Activated CD8-positive, alpha-beta memory T cell treated with anti-CD3 and anti-CD28 coated beads, Interleukin-2, amount 50 U/mL, for 48 hours (primary cell): ENCODE data around the gene RBPMS2.

ENCODE experiments used
- DNase-seq: peaks from one replicate; pipeline ENCODE4 v3.0.0-alpha.2; 2020

The RBPMS2 gene

GRCh38 chr15:64782751-64783150 is 7.4 kb upstream of the RBPMS2 start:
- DNase-seq, result no peak

GRCh38 chr15:64781299-64781698 is 5.9 kb upstream of the RBPMS2 start:
- no peak for DNase-seq

GRCh38 chr15:64780600-64781156 is 5.3 kb upstream of the RBPMS2 start:
- DNase-seq, result no peak

DNA sequence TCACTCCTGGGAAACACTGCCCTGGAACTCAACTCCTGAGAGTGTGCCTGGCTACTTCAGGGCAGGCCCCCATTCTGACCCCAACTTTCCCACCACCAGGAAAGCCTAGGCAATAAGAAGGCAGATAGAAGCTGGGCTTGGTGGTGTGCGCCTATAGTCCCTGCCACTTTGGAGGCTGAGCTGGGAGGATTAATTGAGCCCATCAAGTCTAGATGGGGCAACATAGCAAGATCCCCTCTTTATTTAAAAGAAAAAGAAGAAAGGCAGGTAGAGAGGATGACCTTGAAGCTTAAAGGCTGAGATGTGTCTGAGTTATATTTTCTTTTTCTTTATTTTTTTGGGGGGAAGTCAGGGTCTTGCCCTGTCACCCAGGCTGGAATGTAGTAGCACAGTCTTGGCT is 4.2 kb upstream of the RBPMS2 start:
- no peak for DNase-seq

DNA sequence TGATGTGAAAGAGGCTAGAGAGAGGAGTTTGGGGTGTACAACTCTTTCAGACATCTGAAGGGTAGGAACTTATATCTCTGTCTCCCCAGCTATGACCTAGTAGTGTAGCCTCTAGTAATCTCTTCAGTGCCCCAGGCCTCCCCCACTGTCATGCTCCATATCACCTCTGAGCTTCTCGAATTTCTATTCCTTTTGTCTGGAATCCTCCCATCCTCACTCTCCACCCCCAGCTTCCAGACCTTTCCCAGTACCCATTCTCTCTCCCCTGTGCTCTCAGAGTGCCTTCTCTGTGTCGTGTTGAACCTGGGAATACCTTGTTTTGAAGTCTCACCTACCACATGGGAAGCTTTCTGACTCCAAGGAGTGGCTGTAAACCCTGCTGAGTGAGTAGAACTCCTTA is 3.6 kb upstream of the RBPMS2 start:
- DNase-seq, result no peak

DNA sequence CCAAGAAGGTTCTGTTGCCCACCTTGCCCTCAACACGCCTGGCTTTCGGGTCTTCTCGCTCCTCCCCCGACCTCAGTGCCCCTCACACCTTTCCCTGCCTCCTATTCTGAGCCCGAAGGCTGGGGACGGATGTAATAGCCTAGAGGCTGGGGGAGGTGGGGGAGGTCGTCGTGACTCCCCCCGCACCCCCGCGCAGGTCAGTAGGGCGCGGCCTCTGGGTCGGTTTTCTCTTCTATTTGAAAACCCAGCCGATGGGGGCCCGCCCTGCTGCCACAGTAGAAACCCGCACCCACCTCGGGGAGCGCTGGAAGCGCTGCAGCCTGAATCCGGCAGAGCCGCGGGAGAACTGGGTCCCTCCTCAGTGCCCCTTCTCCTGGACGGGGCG is 1.0 kb upstream of the RBPMS2 start:
- DNase-seq, result no peak

- DNase-seq, result no peak
Observed at GRCh38 chr15:64774629-64775493, 528 bp downstream of the RBPMS2 start.

GRCh38 chr15:64774037-64774628 is 1.3 kb downstream of the RBPMS2 start:
- DNase-seq, result no peak

DNA sequence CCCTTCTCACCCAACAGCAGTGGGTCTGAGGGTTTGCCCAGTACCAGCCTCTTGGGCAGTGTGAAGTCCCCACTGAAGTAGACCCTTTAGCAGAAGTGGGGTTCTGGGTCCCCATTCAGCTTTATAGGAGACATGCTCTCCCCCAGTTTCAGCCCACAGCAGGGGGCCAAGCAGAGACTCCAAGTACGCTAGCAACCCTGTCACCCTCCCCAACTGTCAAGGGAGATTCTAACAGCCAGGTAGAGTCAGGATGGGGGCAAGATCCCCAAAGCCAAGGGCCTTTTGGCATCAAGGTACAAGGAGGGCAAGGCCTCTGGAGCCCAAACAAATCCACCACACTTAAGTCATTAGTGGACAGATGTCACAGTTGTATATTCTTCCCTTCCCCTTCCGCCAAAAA is 1.8 kb downstream of the RBPMS2 start:
- no peak for DNase-seq

- DNase-seq, result no peak
Observed at GRCh38 chr15:64772964-64773363, 2.4 kb downstream of the RBPMS2 start.

DNA sequence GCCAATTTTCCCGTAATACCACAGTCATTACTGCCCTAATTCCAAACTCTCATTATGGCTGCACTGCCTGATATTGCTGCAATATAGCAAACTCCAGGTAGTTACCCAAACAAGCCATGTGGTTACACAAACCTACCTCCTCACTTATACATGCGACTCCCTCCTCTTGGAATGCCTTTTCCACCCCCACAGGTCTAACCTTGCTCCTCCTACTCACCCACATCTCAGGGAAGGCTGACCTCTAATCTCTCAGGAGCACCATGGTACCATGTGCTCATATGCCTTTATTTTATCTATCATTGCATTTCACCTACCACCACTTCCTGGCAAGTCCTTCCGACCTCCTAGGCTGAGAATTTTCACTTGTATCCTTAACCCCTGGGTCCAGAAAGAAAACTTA is 2.9 kb downstream of the RBPMS2 start:
- no peak for DNase-seq

GRCh38 chr15:64770626-64771025 is 4.8 kb downstream of the RBPMS2 start:
- no peak for DNase-seq

GRCh38 chr15:64767203-64767602 is 8.2 kb downstream of the RBPMS2 start:
- no peak for DNase-seq

GRCh38 chr15:64766058-64766457 is 9.3 kb downstream of the RBPMS2 start:
- DNase-seq, result no peak

DNA sequence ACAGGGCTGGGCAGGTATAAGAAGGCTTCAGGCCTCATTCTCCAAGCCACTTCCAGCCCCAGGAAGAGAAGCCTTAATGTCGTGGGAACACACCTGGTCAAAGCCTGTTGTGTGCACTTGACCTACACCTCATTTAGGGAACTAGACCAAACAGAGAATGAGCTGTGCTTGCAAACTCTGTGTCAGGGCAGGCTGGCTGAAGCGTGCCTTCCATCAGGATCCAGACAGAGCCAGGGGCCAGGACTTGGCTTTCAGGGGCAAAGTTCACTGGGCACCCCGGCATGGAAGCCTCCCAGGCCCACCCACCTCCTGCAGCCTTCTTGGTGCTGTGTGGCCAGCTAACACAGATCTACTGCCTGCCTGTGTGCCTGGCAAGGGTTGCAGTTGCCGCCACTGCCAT is 11.5 kb downstream of the RBPMS2 start:
- DNase-seq, result no peak

DNA sequence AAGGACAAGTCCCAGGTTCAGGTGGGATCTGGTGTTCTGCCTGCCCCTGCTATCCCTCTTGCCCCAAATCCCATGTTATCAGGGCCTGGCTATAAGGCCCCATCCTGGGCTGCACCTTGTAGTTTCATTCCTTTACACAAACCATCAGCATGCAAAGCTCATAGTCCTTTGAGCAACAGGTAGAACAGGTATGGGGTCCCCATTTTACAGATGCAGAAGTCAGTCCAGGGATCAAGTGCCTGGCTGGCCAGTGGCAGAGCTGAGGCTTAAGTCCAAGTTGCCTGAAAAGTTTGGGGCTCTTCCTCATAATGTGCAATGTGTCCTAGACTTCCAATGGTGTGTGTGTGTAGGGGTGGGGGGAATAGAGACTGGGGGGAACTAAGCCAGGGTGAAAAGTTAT is 11.9 kb downstream of the RBPMS2 start:
- no peak for DNase-seq

DNA sequence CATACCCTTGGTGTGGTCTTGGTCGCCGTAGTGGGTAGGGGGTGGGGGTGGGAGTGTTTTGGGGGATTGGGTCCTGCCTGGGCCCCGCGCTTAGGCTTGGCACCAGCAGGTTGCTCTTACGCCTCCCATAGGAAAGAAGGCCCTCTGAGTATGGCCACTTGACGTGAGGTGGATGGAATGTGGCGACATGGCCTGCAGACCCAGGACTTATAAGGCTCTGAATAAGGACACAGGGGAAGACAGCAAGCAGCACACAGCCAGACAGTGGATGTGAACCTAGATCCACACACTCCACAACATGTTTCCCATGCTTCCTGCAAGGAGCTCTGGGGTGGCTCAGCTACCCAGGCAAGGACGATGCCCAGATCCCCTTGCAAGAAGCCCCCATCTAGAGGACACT is 12.4 kb downstream of the RBPMS2 start:
- no peak for DNase-seq

- DNase-seq, result no peak
Observed at GRCh38 chr15:64762546-64762945, 12.8 kb downstream of the RBPMS2 start.

DNA sequence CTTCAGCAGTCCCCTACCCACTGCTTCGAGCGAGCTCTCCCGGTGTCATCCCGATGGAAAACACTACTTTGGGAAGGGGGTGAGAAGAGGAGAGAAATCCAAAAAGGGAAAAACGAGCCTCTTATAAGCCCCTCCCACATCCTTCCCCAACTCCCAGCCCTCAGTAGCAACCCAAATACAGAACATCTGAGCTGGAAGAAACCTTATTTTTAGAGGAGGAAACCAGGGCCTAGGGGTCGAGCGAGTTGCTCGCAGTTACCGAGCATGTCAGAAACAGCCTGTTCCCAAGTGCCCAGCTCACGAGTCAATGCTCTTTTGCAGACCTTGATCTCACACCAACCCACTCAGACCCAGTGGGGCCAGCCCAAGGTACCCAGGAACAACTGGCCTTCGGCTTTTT is 14.2 kb downstream of the RBPMS2 start:
- DNase-seq, result no peak

DNA sequence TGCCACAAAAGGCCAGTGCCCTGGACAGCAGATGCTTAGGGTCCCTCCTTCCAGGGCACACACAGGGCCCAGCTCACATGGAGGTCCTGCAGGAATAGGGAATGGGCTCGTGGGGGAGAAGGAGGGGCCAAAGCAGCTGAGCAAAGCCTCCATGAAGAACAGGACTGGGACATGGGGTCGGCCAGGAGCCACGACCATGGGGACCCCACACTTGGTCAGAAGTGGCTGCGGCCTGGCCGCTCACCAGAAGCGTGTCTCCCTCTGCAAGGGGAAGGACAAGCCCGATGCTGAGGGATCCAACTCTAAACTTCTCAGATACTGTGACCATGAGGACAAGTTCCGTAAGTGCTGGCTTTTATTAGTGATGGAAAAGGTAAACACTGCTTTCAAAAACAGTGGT is 15.3 kb downstream of the RBPMS2 start:
- DNase-seq, result no peak

- DNase-seq, result no peak
Observed at GRCh38 chr15:64755427-64755940, 19.9 kb downstream of the RBPMS2 start.

DNA sequence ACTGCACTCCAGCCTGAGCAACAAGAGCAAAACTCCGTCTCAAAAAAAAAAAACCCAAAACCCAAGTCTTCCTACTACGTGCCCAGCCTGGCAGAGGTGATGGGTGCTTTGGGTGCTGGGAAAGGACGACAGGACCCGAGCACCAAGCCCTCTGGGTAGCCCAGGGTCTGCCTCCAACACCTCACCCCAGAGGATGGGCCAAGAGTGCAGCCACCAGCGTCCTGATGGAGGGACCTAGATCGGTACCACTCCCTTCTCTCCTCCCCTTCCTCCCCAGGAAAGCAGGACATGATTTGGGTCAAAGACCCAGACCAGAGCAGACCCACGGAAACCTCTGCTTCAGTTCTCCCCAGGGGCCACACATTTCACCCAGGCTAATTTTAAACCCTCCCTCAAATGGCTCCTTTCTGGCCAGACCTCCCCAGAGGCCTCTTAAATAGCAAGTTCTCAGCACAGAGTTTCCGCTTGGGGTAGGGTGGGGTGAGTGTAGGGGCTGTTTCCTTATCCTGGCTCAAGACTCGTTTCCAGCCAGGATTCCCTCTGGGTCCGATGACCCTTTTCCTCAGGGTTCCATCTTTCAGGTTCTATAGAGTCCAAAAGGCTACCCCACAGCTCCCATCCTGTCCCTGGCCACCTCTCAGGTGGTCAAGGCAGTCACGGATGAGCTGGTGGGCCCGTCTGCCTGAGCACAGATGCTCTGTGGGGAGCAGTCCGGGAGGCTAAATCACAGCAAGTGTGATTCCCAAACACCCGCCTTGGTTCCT is 20.5 kb downstream of the RBPMS2 start:
- no peak for DNase-seq

GRCh38 chr15:64753480-64754185 is 21.8 kb downstream of the RBPMS2 start:
- no peak for DNase-seq
